GM19043 (cell line): Measurements from ENCODE around the gene SBSN.

ENCODE experiments used
- ATAC-seq: cut with Tn5 transposase; IDR thresholded peaks from one replicate; pipeline ENCODE4 v1.9.1; 2021; ENCODE audit warnings: low read depth; ENCODE audit not compliant: unreplicated experiment

SBSN gene

GRCh38 chr19:35509861-35510625 lies 18.1 kb downstream of the SBSN start:
- no peak for ATAC-seq

GRCh38 chr19:35509018-35509652 lies 19.0 kb downstream of the SBSN start:
- no peak for ATAC-seq

GRCh38 chr19:35508129-35508528 lies 20.0 kb downstream of the SBSN start:
- ATAC-seq, result no peak

- ATAC-seq, result no peak
These were observed 20.6 kb downstream of the SBSN start for GRCh38 chr19:35507561-35507960.

GRCh38 chr19:35506011-35506410 lies 22.1 kb downstream of the SBSN start:
- no peak for ATAC-seq

GRCh38 chr19:35502751-35503150 lies 25.4 kb downstream of the SBSN start:
- no peak for ATAC-seq

GRCh38 chr19:35501684-35502083 lies 26.4 kb downstream of the SBSN start:
- ATAC-seq, result no peak

GRCh38 chr19:35500611-35501010 lies 27.5 kb downstream of the SBSN start:
- no peak for ATAC-seq

- ATAC-seq, result no peak
These were observed 29.1 kb downstream of the SBSN start for GRCh38 chr19:35498984-35499527.

- no peak for ATAC-seq
These were observed 29.9 kb downstream of the SBSN start for GRCh38 chr19:35498220-35498619.

GRCh38 chr19:35497406-35497805 lies 30.7 kb downstream of the SBSN start:
- no peak for ATAC-seq

GRCh38 chr19:35495107-35496064 lies 32.7 kb downstream of the SBSN start:
- no peak for ATAC-seq

- ATAC-seq, result no peak
These were observed 34.1 kb downstream of the SBSN start for GRCh38 chr19:35493971-35494370.

GRCh38 chr19:35491836-35492360 lies 36.2 kb downstream of the SBSN start:
- ATAC-seq, result no peak

- ATAC-seq, result no peak
These were observed 37.7 kb downstream of the SBSN start, which contains the start of gene KRTDAP for GRCh38 chr19:35490364-35490763. Gene KRTDAP, minus strand, starts transcription at chr19:35490464. Its CDS starts 22 bp downstream, at chr19:35490442.

GRCh38 chr19:35488677-35489076 lies 39.4 kb downstream of the SBSN start:
- ATAC-seq, result no peak

GRCh38 chr19:35487656-35488182 lies 40.4 kb downstream of the SBSN start:
- no peak for ATAC-seq

GRCh38 chr19:35486268-35486708 lies 41.8 kb downstream of the SBSN start:
- ATAC-seq, result no peak

- no peak for ATAC-seq
These were observed 43.7 kb downstream of the SBSN start for GRCh38 chr19:35484252-35485036.
